Measurements from ENCODE around the gene SLC16A8.
A peak's percentile ranks its signal among the peaks of the same experiment; 100 is the strongest.

The SLC16A8 gene

GRCh38 chr22:38072322-38073149 is 11.4 kb downstream of the SLC16A8 start:
- DNase-seq (ENCODE audit: low read depth) = no peak

GRCh38 chr22:38071421-38072321 is 12.3 kb downstream of the SLC16A8 start:
- DNase-seq (ENCODE audit: low read depth) = no peak

GRCh38 chr22:38070250-38070921 is 13.6 kb downstream of the SLC16A8 start:
- no peak for DNase-seq (ENCODE audit: low read depth)

GRCh38 chr22:38069372-38070249 is 14.4 kb downstream of the SLC16A8 start:
- peak; percentile 24 for DNase-seq (ENCODE audit: low read depth)

- no peak for DNase-seq (ENCODE audit: low read depth)
These were observed 15.2 kb downstream of the SLC16A8 start for GRCh38 chr22:38068641-38069371.

GRCh38 chr22:38067761-38068360 is 16.1 kb downstream of the SLC16A8 start:
- no peak for DNase-seq (ENCODE audit: low read depth)

GRCh38 chr22:38067028-38067415 is 17.0 kb downstream of the SLC16A8 start:
- no peak for DNase-seq (ENCODE audit: low read depth)

GRCh38 chr22:38066381-38067027 is 17.5 kb downstream of the SLC16A8 start:
- no peak for DNase-seq (ENCODE audit: low read depth)

- no peak for DNase-seq (ENCODE audit: low read depth)
These were observed 18.4 kb downstream of the SLC16A8 start for GRCh38 chr22:38065539-38065938.

GRCh38 chr22:38062791-38063190 is 21.2 kb downstream of the SLC16A8 start:
- peak; percentile 33 for DNase-seq (ENCODE audit: low read depth)

- DNase-seq (ENCODE audit: low read depth) = peak; percentile 82
These were observed 26.8 kb downstream of the SLC16A8 start, which contains the start of gene PICK1 for GRCh38 chr22:38056969-38057891. Gene PICK1 (plus strand): TSS chr22:38057404. CDS start chr22:38057810, 406 bp downstream.

- peak; percentile 60 for DNase-seq (ENCODE audit: low read depth)
These were observed 31.8 kb downstream of the SLC16A8 start for GRCh38 chr22:38051900-38052862.

GRCh38 chr22:38051261-38051660 is 32.7 kb downstream of the SLC16A8 start:
- DNase-seq (ENCODE audit: low read depth) = no peak

- no peak for DNase-seq (ENCODE audit: low read depth)
These were observed 33.3 kb downstream of the SLC16A8 start for GRCh38 chr22:38050720-38051119.

- no peak for DNase-seq (ENCODE audit: low read depth)
These were observed 34.0 kb downstream of the SLC16A8 start for GRCh38 chr22:38049812-38050619.

GRCh38 chr22:38046070-38046748 is 37.8 kb downstream of the SLC16A8 start:
- no peak for DNase-seq (ENCODE audit: low read depth)
